Measurements from ENCODE around the gene TIPIN.
"Not testable (repeated sequence)": the region's sequence is repeated elsewhere in the genome, so short reads cannot be mapped to it uniquely, and the experiment has no call there.

TIPIN gene

DNA sequence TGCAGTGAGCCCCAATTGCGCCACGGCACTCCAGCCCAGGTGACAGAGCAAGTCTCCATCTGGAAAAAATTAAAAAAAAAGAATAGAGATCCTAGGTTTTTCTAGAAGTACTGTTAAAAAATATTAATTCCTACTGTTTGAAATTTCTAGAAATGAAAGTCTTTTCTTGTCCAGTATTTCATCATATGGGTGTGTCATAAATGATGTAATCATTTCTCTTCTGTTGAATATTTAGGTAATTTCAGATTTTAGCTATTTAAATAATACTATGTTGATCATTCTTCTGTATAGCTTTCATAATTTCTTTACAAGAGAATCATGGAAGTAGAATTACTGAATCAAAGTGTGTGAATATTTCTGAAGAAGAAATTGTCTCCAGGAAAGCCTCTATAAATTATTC, 24.9 kb upstream of the TIPIN start:
- not testable (repeated sequence) for DNase-seq

DNA sequence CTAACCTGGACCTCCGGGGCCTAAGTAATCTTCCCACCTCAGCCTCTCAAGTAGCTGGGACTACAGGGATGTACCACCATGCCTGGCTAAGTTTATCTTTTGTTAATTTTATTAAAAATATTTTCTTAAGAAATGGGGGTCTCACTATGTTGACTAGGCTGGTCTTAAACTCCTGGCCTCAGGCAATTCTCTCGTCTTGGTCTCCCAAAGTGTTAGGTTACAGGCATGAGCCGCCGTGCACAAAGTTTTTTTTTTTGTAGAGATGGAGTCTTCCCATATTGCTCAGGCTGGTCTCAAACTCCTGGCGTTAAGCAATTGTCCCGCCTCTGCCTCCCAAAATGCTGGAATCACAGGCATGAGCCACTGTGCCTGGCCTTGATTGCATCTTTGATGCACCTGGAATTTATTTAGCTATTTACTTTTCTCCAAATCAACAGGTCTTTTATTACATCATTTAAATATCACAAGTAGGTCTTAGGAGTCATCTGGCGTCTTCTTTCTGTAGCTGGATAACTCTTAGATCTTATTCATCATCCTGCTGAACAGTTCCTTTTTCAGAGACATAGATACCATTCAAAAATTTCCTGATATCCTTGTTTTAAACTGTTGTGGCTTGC, 22.4 kb upstream of the TIPIN start:
- no peak for DNase-seq

DNA sequence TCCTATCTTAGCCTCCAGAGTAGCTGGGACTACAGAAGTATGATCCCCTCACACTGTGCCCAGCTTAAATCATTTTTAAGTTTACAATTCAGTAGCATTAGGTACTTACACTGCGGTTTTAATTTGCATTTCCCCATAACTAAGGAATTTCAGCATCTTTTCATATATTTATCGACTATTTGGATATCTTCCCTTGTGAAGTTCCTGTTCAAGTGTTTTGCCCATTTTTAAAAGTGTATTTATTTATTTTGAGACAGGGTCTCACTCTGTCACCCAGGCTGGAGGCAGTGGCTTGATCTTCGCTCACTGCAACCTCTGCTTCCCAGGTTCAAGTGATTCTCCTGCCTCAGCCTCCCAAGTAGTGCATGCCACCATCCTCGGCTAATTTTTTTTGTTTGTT, 17.7 kb upstream of the TIPIN start:
- no peak for DNase-seq

DNA sequence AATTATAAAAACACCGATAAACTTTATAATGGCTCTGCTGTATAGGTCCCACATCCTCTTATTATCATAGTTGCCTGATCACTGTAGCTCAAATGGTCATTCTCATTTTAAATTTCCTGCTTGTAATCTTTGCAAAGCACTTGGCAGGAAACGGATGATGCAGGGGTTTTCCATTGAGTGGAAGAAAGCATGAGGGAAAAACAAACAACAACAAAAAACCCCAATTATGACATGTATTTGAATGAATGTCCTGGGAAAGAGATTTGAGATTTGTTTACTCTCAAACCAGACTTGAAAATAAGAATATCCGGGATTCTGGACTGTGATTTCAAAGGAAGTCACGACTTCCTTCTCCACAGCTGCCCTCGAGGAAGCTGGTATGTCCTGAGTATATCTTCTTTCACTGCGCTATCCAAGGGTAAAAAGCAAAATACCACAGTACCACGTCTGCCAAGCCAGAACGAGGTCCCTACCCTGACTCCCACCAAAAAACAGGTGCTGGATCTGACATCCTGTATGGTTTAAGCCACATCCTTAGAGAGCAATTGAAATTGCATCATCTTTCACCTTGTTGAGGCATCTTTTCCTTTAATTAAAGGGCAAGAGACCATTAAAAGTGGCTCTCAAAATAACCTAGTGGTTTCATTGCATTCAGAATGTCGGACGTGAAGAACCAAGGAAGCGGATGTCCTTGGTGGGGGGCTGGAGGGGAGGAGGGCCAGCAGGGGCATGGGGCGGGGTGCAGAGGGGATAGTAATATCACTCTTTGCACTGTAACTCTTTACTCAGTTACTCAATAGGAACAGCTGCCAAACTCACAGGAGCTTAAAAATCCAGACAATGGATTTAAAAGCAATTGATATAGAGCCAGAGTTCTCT, 13.5 kb upstream of the TIPIN start:
- peak; percentile 9 for DNase-seq

DNA sequence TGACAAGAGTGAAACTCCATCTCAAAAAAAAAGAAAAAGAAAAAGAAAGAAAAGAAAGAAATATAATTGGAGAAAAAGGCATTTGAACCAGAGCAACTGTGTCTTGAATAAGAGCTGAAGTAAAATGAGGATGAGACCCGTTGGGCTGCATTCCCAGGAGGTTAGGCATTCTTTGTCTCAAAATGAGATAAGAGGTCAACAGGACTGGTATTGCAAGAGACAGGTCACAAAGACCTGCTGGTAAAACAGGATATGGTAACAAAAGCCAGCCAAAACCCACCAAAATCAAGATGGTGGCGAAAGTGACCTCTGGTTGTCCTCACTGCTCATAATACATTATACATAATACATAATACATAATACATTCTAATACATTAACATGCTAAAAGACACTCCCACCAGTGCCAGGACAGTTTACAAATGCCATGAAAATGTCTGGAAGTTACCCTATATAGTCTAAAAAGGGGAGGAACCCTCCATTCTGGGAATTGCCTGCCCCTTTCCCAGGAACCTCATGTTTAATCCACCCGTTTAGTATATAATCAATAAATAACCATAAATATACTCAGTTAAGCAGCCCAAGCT, 8.6 kb upstream of the TIPIN start:
- no peak for DNase-seq

DNA sequence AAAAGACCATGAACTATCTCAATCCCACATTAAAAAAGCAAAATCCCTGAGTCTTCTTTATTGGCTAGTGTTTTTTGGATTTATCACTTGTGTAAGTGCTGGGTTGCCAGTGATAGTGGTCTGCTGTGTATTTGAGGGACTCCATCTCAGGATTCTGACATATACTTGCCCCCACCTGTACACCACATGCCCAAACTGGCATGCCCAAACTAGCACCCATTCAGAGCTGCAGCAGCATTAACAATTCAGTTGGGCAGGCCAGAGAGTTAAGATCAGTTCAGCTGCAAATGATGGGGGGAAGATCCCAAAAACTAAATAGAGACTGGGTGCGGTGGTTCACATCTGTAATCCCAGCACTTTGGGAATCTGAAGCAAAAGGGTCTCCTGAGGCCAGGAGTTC, 6.3 kb upstream of the TIPIN start:
- no peak for DNase-seq

DNA sequence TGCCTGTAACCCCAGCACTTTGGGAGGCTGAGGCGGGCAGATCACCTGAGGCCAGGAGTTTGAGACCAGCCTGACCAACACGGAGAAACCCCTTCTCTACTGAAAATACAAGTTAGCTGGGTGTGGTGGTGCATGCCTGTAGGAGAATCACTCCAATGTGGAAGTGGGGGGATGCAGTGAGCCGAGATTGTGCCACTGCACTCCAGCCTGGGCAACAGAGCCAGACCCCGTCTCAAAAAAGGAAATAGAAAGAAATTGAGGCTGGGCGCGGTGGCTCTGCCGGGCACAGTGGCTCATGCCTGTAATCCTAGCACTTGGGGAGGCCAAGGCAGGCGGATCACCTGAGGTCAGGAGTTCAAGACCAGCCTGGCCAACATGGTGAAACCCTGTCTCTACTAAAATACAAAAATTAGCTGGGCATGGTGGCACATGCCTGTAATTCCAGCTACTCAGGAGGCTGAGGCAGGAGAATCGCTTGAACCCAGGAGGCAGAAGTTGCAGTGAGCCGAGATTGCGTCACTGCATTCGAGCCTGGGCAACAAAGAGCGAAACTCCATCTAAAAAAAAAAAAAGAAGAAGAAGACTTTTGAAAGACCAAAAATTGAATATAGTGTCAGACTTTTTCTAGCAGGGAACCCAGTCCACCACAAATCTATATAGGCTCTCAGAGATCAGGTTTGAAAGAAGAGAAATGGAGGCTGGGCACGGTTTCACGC, 5.4 kb upstream of the TIPIN start:
- not testable (repeated sequence) for DNase-seq

DNA sequence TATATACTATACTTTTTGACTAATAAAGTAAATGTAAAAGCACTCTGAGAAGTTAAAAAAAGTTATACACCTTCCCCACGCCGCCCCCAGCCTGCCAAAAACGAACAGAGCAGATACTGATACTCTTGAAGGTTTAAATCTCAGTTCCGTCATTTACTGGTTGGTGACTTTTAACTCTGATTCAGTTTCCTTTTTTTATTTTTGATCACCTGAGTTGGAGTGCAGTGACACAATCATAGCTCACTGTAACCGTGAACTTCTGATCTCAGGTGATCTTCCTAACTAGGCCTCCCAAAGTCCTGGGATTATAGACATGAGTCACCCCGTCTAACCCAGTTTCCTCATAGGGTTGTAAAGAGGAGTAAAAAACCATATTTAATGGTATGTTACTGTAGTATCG, 3.3 kb upstream of the TIPIN start:
- DNase-seq = no peak

DNA sequence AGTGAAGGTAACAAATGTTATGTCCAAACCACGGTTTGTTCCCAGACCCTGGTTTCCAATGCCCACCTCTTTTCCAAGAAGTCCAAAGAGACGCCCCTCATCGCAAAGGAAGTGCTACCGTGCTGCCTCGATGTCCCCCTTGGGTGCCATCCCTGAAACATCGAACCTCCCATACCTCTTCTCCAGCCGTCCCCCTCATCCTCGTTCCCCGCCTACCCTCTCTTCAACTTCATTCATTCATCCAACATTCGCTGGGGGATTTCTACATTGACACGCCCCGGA, 467 bp downstream of the TIPIN start:
- no peak for DNase-seq

DNA sequence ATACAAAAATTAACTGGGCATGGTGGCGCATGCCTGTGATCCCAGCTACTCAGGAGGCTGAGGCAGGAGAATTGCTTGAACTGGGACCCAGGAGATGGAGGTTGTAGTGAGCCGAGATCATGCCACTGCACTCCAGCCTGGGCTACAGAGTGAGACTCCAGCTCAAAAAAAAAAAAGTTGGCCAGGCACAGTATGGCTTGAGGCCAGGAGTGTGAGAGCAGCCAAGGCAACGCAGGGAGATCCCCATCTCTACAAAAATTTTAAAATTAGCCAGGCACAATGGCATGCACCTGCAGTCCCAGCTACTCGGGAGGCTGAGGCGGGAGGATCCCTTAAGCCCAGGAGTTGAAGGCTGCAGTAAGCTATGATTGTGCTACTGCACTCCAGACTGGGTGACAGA, 8.0 kb downstream of the TIPIN start:
- not testable (repeated sequence) for DNase-seq

DNA sequence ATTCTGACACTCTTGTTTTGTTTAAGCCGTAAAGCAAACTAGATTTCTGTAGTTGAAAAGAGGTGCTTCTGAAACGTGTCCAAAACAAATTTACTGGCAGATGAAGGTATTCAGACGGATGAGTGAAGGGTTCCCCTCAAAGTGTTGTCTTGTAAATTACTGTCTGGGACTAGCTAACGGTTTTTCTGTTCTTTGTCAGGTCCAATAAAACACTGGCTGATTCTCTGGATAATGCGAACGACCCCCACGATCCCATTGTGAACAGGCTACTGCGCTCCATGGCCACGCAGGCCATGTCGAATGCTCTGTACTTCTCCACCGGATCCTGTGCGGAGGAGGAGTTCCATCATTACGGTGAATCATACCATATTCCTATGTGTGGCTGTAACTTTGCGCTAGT, 27.7 kb downstream of the TIPIN start:
- DNase-seq = no peak

DNA sequence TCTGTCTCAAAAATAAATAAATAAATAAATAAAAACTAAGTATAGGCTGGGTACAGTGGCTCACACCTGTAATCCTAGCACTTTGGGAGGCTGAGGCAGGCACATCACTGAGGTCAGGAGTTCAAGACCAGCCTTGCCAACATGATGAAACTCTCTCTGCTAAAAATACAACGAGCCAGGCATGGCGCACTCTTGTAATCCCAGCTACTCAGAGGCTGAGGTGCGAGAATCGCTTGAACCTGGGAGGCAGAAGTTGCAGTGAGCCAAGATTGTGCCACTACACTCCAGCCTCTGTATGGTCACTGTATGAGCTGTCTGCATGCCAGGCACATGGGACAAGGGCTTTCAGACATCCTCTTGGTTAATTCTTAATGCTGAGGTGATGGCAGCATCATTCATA, 28.7 kb downstream of the TIPIN start:
- no peak for DNase-seq

DNA sequence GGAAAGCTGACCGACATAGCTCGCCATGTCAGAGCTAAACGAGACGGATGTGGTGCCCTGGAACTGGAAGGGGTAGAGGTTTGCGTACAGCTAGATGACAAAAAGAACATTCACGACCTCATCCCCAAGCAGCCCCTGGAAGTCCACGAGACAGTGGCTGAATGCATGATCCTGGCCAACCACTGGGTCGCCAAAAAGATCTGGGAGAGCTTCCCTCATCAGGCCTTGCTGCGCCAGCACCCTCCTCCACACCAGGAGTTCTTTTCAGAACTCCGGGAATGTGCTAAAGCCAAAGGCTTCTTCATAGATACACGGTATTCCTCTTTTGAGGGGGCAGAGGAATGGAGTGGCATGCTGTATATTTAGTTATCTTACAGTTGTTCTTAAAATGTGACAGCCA, 30.4 kb downstream of the TIPIN start:
- DNase-seq = no peak

DNA sequence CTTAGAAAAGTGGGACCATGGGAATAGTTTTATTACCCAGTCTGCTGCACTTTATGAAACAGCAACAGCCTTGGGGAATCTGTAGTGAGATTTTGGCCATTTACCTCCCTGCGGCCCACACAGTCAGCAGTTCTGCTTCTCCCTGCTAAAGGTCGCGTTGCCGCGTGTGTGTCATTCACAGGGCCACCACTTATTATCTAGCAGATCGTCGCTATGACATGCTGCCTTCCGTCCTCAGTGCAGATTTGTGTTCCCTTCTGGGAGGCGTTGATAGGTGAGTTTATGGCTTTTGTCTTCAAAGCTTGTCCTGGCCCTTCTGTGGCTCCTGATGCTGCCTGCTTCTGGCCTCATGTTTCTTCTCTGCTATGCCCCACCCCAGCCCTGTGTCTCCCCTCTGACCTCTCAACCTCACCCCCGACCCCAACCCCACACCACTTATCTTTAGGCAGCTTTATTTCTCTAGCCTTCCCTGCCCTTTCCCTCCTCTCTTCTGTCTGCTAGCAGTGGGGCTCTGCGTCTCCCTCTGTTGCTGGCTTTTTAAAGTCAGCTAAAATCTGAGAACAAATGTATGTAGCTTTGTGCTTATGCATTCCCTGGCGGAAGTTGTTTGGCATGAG, 33.1 kb downstream of the TIPIN start:
- DNase-seq = no peak

DNA sequence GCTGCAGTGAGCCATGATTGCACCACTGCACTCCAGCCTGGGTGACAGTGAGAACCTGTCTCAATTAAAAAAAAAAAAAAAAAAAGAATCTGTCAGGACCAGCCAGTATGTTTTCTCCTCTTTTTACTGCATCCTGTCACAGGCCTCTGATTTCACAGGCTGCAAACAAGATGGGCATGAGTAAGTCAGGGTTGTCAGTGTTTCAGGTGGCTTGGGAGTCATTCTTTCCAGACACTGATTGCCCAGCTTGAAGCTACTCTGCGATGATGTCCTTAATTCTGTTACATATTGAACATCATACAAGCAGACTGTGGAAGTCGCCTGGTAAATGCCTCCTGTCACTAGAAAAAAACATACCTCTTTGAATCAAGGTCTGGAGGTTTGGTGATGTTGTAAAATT, 44.3 kb downstream of the TIPIN start:
- no peak for DNase-seq

DNA sequence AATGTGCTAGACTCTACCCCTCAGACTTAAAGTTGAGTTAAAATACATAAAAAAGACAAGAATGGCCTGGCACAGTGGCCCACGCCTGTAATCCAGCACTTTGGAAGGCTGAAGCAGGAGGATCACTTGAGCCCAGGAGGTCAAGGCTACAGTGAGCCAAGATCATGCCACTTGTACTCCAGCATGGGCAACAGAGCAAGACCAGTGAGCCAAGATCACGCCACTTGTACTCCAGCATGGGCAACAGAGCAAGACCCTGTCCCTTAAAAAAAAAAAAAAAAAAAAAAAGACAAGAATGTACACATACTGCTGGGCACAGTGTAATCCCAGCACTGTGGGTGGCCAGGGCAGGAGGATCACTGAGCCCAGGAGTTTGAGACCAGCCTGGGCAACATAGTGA, 45.7 kb downstream of the TIPIN start:
- DNase-seq = no peak

DNA sequence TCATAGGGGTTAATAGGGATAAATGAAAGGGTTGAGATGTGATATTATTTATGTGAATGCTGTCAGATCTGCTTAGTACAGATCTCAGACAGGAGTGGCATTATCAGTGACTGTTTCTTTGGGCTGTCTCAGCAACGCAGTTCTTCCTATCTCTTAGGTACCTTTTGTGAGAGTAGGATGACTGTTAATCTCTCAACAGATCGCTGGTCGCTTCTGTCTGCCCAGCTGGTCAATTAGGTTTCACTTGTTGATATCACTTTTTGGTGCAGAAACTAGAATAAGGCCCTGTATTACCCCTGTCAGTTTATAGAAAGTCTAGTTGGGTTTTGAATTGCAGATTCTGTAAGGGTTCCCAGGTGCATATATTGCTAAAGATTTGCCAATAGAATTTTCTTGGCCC, 46.7 kb downstream of the TIPIN start:
- no peak for DNase-seq

DNA sequence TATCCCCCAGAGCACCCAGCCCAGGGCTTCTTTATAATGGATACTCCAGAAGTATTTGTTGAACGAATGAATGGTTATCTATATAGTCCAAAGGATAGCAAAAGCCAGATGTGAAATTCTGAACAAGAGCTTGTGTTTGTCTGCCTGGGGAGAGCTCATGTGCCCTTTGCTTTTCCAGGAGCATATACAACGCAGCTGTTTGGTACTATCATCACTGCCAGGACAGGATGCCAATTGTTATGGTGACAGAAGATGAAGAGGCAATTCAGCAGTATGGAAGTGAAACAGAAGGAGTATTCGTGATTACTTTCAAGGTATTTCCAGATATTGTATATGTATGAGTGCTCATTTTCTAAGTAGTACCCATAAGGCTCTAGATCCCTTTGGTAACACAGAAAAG, 48.0 kb downstream of the TIPIN start:
- DNase-seq = no peak

DNA sequence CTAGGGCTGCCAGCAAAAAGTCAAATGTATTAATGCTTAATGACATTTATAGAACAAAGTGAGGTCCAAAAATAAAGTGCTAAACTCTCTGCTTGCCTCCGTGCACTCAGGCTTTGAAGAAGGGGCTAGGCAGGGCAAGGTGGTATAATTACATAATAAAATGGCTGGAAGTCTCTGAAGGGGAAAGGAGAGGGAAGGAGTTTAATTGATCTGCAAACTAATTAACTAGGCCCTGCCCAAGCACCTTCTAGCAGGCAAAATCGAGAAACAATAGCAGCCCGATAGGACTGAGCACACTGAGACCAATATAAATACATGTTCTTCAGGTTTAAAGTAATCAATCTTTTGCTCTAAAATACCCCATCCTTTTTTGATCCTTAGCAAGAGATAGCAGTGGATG, 50.1 kb downstream of the TIPIN start:
- DNase-seq = no peak

DNA sequence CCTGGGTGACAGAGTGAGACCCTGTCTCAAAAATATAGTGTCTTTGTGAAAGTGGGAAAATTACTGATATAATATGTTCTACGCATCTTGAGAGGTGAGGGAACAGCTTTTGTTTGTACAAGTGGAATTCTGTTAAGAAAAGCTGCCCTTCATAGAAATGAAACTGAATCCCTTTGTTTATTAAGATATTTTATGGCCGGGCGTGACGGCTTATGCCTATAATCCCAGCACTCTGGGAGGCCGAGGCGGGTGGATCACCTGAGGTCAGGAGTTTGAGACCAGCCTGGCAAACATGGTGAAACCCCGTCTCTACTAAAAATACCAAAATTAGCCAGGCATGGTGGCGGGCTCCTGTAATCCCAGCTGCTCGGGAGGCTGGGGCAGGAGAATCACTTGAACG, 52.1 kb downstream of the TIPIN start:
- not testable (repeated sequence) for DNase-seq

DNA sequence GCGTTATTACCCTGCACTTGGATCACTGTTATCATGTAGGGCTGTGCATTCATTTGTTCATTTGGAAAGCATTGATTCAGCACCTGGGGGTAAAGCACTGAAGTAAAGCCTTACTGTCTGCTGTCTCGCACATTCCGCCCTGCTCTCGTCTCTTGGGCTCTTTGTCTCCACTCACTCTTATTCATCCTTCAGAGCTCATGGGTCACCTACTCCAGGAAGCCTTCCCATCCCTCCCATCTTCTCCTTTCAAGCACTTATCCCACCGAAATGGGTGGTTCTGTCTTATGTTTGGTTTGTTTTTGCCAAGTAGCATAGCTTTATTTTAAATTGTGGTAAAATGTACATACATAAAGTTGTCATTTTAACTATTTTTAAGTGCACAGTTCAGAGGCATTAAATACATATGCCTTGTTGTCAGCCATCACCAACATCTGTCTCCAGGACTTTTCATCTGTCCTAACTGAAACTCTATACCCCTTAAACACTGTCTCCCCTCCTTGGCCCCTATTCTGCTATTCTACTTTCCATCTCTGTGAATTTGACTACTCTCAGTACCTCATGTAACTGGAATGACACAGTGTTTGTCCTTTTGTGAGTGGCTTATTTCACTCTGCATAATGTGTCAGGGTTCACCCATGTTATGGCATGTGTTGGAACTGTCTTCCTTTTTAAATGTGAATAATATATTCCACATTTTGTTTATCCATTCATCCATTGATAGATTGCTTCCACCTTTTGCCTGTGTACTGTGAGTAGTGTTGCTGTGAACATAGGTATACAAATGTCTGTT, 53.8 kb downstream of the TIPIN start:
- no peak for DNase-seq

DNA sequence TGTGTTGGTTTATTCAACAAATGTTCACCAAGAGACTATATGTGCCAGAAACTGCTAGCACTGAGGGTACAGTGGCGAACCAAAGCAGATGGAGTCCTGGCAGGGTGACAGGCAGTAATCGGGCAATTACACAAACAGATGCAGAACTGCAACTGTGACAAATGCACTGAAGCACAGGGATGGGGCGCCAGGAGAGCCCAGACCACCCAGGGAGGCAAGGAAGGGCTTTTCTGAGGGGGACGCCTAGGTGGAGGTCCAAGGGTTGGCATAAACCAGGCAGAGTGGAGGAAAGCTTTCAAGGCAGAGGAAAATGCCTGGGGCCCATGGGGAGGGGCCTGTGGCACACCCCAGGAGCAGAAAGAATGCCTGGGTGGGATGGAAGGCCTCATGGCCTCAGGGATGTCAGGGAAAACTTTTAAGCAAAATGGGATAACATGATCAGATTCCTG, 57.7 kb downstream of the TIPIN start:
- peak; percentile 61 for DNase-seq

DNA sequence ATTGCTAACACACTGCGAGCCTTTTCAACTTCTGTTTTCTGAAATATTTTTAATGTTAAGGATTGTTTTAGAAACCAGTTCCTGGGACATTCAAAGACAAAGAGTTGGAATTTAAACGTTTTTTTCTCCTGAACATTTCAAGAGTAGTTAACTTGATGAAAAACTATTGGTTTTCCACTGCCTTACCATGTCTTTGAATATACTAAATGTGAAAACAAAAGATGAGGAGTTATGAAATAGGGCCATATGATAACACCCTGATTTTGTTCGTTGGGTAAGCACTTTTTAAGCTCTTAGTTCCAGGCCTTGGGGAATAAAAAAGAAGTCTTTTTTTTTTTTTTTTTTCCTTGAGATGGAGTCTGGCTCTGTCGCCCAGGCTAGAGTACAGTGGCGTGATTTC, 60.3 kb downstream of the TIPIN start:
- DNase-seq = no peak

Measured in NCI-H1092 treated with DMSO at 0.1 percent for 48 hours (cell line).